ENCODE results near the gene TMTC1. TPM values are rescaled to one million over a fixed set of nuclear protein-coding genes. Genes with fewer than 3 reads are reported as not detected.

TMTC1 gene
- total RNA-seq, 1 experiment from 2014 or later = 4.8 TPM

GRCh38 chr12:29671742-29672141 lies 112.0 kb downstream of the TMTC1 start:
- ChIA-PET POLR2A (ENCODE audit: unreplicated experiment) (no interaction called here), CTCF (no interaction called here)
- Histone ChIP-seq H4K20me1 (ENCODE audit: insufficient read depth) (no peaks in the 10 kb centered on the region), H3K9me2 (ENCODE audit: insufficient read depth) (no peaks in the 10 kb centered on the region), H3K4me2 (no peak overlapping the region), H2AFZ (no peak overlapping the region), H3K4me1 (replicated peaks; ENCODE audit: insufficient read depth) (no peaks in the 10 kb centered on the region), H3K27ac (no peak overlapping the region), H3K36me3 (ENCODE audit: low read depth) (no peaks in the 10 kb centered on the region), H3F3A (ENCODE audit: insufficient read depth, low read depth) (no peaks in the 10 kb centered on the region; the same call in 1 of the 2 replicates), H3K4me3 (no peak overlapping the region), H3K79me2 (ENCODE audit: low read depth) (no peaks in the 10 kb centered on the region), H3K9me3 (ENCODE audit: insufficient read depth, low read depth) (no peaks in the 10 kb centered on the region; the same call in 1 of the 2 replicates), H3K27me3 (ENCODE audit: insufficient read depth, low read depth) (no peaks in the 10 kb centered on the region)
- no TSS peak for BruUV-seq (replicated peaks)
- intact Hi-C loops (cut with micrococcal nuclease; ENCODE audit: unreplicated experiment) = no loop called here
- TF ChIP-seq CTCF (conservative IDR thresholded peaks at IDR 0.05) (no peak), EZH2 (IDR thresholded peaks at IDR 0.05; ENCODE audit: low read depth) (no peak)
- no peak for DNase-seq

- no peak overlapping the region for H3K4me3 ChIP-seq
- no peak overlapping the region for H2AFZ ChIP-seq
- POLR2A ChIA-PET (ENCODE audit: unreplicated experiment) = no interaction called here
- H3F3A ChIP-seq (ENCODE audit: insufficient read depth, low read depth) = no peaks in the 10 kb centered on the region
- H3K36me3 ChIP-seq (ENCODE audit: low read depth) = no peaks in the 10 kb centered on the region
- H3K9me2 ChIP-seq (ENCODE audit: insufficient read depth) = no peaks in the 10 kb centered on the region
- H4K20me1 ChIP-seq (ENCODE audit: insufficient read depth) = no peaks in the 10 kb centered on the region
- no peaks in the 10 kb centered on the region for H3K79me2 ChIP-seq (ENCODE audit: low read depth)
- BruUV-seq (replicated peaks) = no TSS peak
- no peaks in the 10 kb centered on the region for H3K4me1 ChIP-seq (replicated peaks; ENCODE audit: insufficient read depth)
- DNase-seq = no peak
- CTCF ChIA-PET = no interaction called here
- no peak overlapping the region for H3K4me2 ChIP-seq
- TF ChIP-seq EZH2 (IDR thresholded peaks at IDR 0.05; ENCODE audit: low read depth) = no peak
- TF ChIP-seq CTCF (conservative IDR thresholded peaks at IDR 0.05) = no peak
- no peak overlapping the region for H3K27ac ChIP-seq
- H3K27me3 ChIP-seq (ENCODE audit: insufficient read depth, low read depth) = no peaks in the 10 kb centered on the region
- intact Hi-C loops (cut with micrococcal nuclease; ENCODE audit: unreplicated experiment) = no loop called here
- no peaks in the 10 kb centered on the region for H3K9me3 ChIP-seq (ENCODE audit: insufficient read depth, low read depth)
Measured at GRCh38 chr12:29667011-29667410, 116.7 kb downstream of the TMTC1 start.

GRCh38 chr12:29665107-29665506 lies 118.6 kb downstream of the TMTC1 start:
- no peaks in the 10 kb centered on the region for H3K79me2 ChIP-seq (ENCODE audit: low read depth)
- no peaks in the 10 kb centered on the region for H4K20me1 ChIP-seq (ENCODE audit: insufficient read depth)
- no peaks in the 10 kb centered on the region for H3K9me3 ChIP-seq (ENCODE audit: insufficient read depth, low read depth)
- H3K9me2 ChIP-seq (ENCODE audit: insufficient read depth) = no peaks in the 10 kb centered on the region
- H3K4me2 ChIP-seq = no peak overlapping the region
- no peak overlapping the region for H2AFZ ChIP-seq
- H3K27ac ChIP-seq = no peak overlapping the region
- no peaks in the 10 kb centered on the region for H3K4me1 ChIP-seq (replicated peaks; ENCODE audit: insufficient read depth)
- TF ChIP-seq EZH2 (IDR thresholded peaks at IDR 0.05; ENCODE audit: low read depth) = no peak
- no peak for TF ChIP-seq CTCF (conservative IDR thresholded peaks at IDR 0.05)
- ChIA-PET CTCF (interaction anchor here (0.7 kb wide), 1 partner anchor 456 kb away, joined by 3 read pairs; no protein-coding TSS in a partner anchor), POLR2A (ENCODE audit: unreplicated experiment) (no interaction called here)
- H3K4me3 ChIP-seq = no peak overlapping the region
- intact Hi-C loops (cut with micrococcal nuclease; ENCODE audit: unreplicated experiment) = no loop called here
- H3K36me3 ChIP-seq (ENCODE audit: low read depth) = no peaks in the 10 kb centered on the region
- no peak for DNase-seq
- BruUV-seq (replicated peaks) = no TSS peak
- H3K27me3 ChIP-seq (ENCODE audit: insufficient read depth, low read depth) = no peaks in the 10 kb centered on the region
- H3F3A ChIP-seq (ENCODE audit: insufficient read depth, low read depth) = no peaks in the 10 kb centered on the region
